HEK293 (cell line): Measurements from ENCODE around the gene KNOP1.

Experiments used
- GLI4 ChIP-seq: fragments of 450-650 bp; formaldehyde crosslinking; IDR thresholded peaks from 2 replicates; pipeline ENCODE4 v1.5.1; 2016; ENCODE audit warnings: missing biosample characterization, missing genetic modification characterization
- KLF16 ChIP-seq: fragments of 450-650 bp; formaldehyde crosslinking; IDR thresholded peaks from 2 replicates; pipeline ENCODE4 v1.5.1; 2017; ENCODE audit warnings: missing biosample characterization, missing genetic modification characterization
- MZF1 ChIP-seq: fragments of 450-650 bp; formaldehyde crosslinking; IDR thresholded peaks from 2 replicates; pipeline ENCODE4 v1.5.1; 2017; ENCODE audit warnings: missing biosample characterization, missing genetic modification characterization, borderline replicate concordance
- OSR2 ChIP-seq: fragments of 450-650 bp; formaldehyde crosslinking; IDR thresholded peaks from 2 replicates; pipeline ENCODE4 v1.5.1; 2016; ENCODE audit warnings: missing biosample characterization, missing genetic modification characterization
- ZBTB1 ChIP-seq: fragments of 450-650 bp; formaldehyde crosslinking; IDR thresholded peaks from 2 replicates; pipeline ENCODE4 v1.5.1; 2016; ENCODE audit warnings: missing biosample characterization, missing genetic modification characterization
- ZBTB17 ChIP-seq: fragments of 450-650 bp; formaldehyde crosslinking; IDR thresholded peaks from 2 replicates; pipeline ENCODE4 v1.5.1; 2016; ENCODE audit warnings: missing biosample characterization, missing genetic modification characterization
- ZFP3 ChIP-seq: fragments of 450-650 bp; formaldehyde crosslinking; IDR thresholded peaks from 2 replicates; pipeline ENCODE4 v1.5.1; 2016; ENCODE audit warnings: low read depth, missing biosample characterization, missing genetic modification characterization
- ZNF121 ChIP-seq: fragments of 450-650 bp; formaldehyde crosslinking; IDR thresholded peaks from 2 replicates; pipeline ENCODE4 v1.5.1; 2016; ENCODE audit warnings: missing biosample characterization, missing genetic modification characterization
- ZNF2 ChIP-seq: fragments of 450-650 bp; formaldehyde crosslinking; IDR thresholded peaks from 2 replicates; pipeline ENCODE4 v1.5.1; 2016; ENCODE audit warnings: missing biosample characterization, missing genetic modification characterization
- ZNF239 ChIP-seq: fragments of 450-650 bp; formaldehyde crosslinking; IDR thresholded peaks from 2 replicates; pipeline ENCODE4 v1.5.1; 2016; ENCODE audit warnings: missing biosample characterization, missing genetic modification characterization
- ZNF248 ChIP-seq: fragments of 450-650 bp; formaldehyde crosslinking; IDR thresholded peaks from 2 replicates; pipeline ENCODE4 v1.5.1; 2017; ENCODE audit warnings: missing biosample characterization, missing genetic modification characterization
- ZNF335 ChIP-seq: fragments of 450-650 bp; formaldehyde crosslinking; conservative IDR thresholded peaks from 2 replicates; pipeline ENCODE4 v1.5.1; 2016; ENCODE audit warnings: missing biosample characterization, missing genetic modification characterization
- ZNF366 ChIP-seq: fragments of 450-650 bp; formaldehyde crosslinking; conservative IDR thresholded peaks from 2 replicates; pipeline ENCODE4 v1.5.1; 2016; ENCODE audit warnings: missing biosample characterization, missing genetic modification characterization
- ZNF548 ChIP-seq: fragments of 450-650 bp; formaldehyde crosslinking; IDR thresholded peaks from 2 replicates; pipeline ENCODE4 v1.5.1; 2016; ENCODE audit warnings: missing biosample characterization, missing genetic modification characterization
- ZNF561 ChIP-seq: fragments of 450-650 bp; IDR thresholded peaks from 2 replicates; pipeline ENCODE4 v1.5.1; 2018; ENCODE audit warnings: missing biosample characterization, missing genetic modification characterization, borderline replicate concordance
- ZNF596 ChIP-seq: fragments of 450-650 bp; IDR thresholded peaks from 2 replicates; pipeline ENCODE4 v1.5.0; 2018; ENCODE audit warnings: missing biosample characterization, mild to moderate bottlenecking, missing genetic modification characterization, moderate library complexity
- ZNF776 ChIP-seq: fragments of 450-650 bp; formaldehyde crosslinking; IDR thresholded peaks from 2 replicates; pipeline ENCODE4 v1.5.0; 2017; ENCODE audit warnings: missing biosample characterization, missing genetic modification characterization, borderline replicate concordance
- ZNF791 ChIP-seq: fragments of 450-650 bp; formaldehyde crosslinking; IDR thresholded peaks from 2 replicates; pipeline ENCODE4 v1.5.1; 2016; ENCODE audit warnings: missing biosample characterization, missing genetic modification characterization
- ZXDB ChIP-seq: fragments of 450-650 bp; formaldehyde crosslinking; IDR thresholded peaks from 2 replicates; pipeline ENCODE4 v1.5.1; 2016; ENCODE audit warnings: missing biosample characterization, missing genetic modification characterization
- TF ChIP-seq, protein P1 (sequence below): fragments of 450-650 bp; formaldehyde crosslinking; IDR thresholded peaks from 2 replicates; pipeline ENCODE4 v1.5.1; 2016; ENCODE audit warnings: missing biosample characterization, missing genetic modification characterization
- TF ChIP-seq, protein P2 (sequence below): fragments of 450-650 bp; formaldehyde crosslinking; IDR thresholded peaks from 2 replicates; pipeline ENCODE4 v1.5.1; 2016; ENCODE audit warnings: missing biosample characterization, missing genetic modification characterization
- TF ChIP-seq, protein P3 (sequence below): fragments of 450-650 bp; formaldehyde crosslinking; IDR thresholded peaks from 2 replicates; pipeline ENCODE4 v1.5.1; 2016; ENCODE audit warnings: missing biosample characterization, missing genetic modification characterization
- TF ChIP-seq, protein P4 (sequence below): fragments of 450-650 bp; formaldehyde crosslinking; IDR thresholded peaks from 2 replicates; pipeline ENCODE4 v1.5.1; 2017; ENCODE audit warnings: missing biosample characterization, missing genetic modification characterization

KNOP1 gene

DNA sequence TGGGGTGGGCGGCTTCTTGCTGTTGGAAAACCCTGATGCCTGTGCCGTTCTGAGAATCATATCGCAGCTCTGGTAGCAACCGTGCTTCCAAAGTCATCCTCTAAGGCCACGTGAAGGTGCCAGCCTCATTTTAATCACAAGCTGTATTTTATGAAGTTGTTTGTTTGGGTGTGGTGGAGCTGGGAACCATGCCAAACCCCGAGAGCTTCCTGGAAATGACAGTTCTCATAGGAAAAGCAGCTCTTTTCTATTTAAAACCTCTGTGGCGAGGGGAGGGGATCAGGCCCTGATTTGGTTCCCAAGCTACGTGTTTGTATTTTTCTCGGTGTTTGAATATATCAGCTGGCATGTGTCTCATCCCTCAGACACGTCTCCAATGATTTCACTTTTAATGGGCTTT lies 21.7 kb downstream of the KNOP1 start (continued):
- TF ChIP-seq, protein P1, sequence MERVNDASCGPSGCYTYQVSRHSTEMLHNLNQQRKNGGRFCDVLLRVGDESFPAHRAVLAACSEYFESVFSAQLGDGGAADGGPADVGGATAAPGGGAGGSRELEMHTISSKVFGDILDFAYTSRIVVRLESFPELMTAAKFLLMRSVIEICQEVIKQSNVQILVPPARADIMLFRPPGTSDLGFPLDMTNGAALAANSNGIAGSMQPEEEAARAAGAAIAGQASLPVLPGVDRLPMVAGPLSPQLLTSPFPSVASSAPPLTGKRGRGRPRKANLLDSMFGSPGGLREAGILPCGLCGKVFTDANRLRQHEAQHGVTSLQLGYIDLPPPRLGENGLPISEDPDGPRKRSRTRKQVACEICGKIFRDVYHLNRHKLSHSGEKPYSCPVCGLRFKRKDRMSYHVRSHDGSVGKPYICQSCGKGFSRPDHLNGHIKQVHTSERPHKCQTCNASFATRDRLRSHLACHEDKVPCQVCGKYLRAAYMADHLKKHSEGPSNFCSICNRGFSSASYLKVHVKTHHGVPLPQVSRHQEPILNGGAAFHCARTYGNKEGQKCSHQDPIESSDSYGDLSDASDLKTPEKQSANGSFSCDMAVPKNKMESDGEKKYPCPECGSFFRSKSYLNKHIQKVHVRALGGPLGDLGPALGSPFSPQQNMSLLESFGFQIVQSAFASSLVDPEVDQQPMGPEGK (tag by site-specific recombination), result no peak
- peak; percentile 18; the same call in 1 of the 2 replicates for TF ChIP-seq ZXDB (tag by site-specific recombination)
- TF ChIP-seq ZNF248, result no peak
- no peak for TF ChIP-seq ZNF239 (tag by site-specific recombination)
- no peak for TF ChIP-seq ZBTB1 (tag by site-specific recombination)
- no peak for TF ChIP-seq ZNF596
- TF ChIP-seq ZNF335 (tag by site-specific recombination), result no peak
- TF ChIP-seq OSR2 (tag by site-specific recombination), result peak; percentile 57; the same call in 1 of the 2 replicates
- TF ChIP-seq, protein P2, sequence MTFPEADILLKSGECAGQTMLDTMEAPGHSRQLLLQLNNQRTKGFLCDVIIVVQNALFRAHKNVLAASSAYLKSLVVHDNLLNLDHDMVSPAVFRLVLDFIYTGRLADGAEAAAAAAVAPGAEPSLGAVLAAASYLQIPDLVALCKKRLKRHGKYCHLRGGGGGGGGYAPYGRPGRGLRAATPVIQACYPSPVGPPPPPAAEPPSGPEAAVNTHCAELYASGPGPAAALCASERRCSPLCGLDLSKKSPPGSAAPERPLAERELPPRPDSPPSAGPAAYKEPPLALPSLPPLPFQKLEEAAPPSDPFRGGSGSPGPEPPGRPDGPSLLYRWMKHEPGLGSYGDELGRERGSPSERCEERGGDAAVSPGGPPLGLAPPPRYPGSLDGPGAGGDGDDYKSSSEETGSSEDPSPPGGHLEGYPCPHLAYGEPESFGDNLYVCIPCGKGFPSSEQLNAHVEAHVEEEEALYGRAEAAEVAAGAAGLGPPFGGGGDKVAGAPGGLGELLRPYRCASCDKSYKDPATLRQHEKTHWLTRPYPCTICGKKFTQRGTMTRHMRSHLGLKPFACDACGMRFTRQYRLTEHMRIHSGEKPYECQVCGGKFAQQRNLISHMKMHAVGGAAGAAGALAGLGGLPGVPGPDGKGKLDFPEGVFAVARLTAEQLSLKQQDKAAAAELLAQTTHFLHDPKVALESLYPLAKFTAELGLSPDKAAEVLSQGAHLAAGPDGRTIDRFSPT, result no peak
- peak; percentile 32; the same call in 1 of the 2 replicates for TF ChIP-seq ZNF366
- TF ChIP-seq, protein P3, sequence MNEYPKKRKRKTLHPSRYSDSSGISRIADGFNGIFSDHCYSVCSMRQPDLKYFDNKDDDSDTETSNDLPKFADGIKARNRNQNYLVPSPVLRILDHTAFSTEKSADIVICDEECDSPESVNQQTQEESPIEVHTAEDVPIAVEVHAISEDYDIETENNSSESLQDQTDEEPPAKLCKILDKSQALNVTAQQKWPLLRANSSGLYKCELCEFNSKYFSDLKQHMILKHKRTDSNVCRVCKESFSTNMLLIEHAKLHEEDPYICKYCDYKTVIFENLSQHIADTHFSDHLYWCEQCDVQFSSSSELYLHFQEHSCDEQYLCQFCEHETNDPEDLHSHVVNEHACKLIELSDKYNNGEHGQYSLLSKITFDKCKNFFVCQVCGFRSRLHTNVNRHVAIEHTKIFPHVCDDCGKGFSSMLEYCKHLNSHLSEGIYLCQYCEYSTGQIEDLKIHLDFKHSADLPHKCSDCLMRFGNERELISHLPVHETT, result no peak
- no peak for TF ChIP-seq ZFP3 (tag by site-specific recombination)
- TF ChIP-seq GLI4 (tag by site-specific recombination), result no peak
- no peak for TF ChIP-seq KLF16
- no peak for TF ChIP-seq ZNF791
- TF ChIP-seq ZNF561 (tag by site-specific recombination), result 0 out of 2 replicates have a peak, but pooled peaks have one; percentile 14
- TF ChIP-seq ZNF776 (tag by site-specific recombination), result no peak
- no peak for TF ChIP-seq ZNF548 (tag by site-specific recombination)
- TF ChIP-seq MZF1 (tag by site-specific recombination), result no peak
- TF ChIP-seq, protein P4, sequence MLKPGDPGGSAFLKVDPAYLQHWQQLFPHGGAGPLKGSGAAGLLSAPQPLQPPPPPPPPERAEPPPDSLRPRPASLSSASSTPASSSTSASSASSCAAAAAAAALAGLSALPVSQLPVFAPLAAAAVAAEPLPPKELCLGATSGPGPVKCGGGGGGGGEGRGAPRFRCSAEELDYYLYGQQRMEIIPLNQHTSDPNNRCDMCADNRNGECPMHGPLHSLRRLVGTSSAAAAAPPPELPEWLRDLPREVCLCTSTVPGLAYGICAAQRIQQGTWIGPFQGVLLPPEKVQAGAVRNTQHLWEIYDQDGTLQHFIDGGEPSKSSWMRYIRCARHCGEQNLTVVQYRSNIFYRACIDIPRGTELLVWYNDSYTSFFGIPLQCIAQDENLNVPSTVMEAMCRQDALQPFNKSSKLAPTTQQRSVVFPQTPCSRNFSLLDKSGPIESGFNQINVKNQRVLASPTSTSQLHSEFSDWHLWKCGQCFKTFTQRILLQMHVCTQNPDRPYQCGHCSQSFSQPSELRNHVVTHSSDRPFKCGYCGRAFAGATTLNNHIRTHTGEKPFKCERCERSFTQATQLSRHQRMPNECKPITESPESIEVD (tag by site-specific recombination), result peak; percentile 68; the same call in 1 of the 2 replicates
- no peak for TF ChIP-seq ZNF121 (tag by site-specific recombination)
- 0 out of 2 replicates have a peak, but pooled peaks have one; percentile 29 for TF ChIP-seq ZBTB17 (tag by site-specific recombination)
- TF ChIP-seq ZNF2 (tag by site-specific recombination), result peak; percentile 96
